ENCODE data around the gene POLRMT. TPM values are rescaled to one million over a fixed set of nuclear protein-coding genes. Genes with fewer than 3 reads are reported as not detected.

Gene POLRMT
- total RNA-seq, 3 donors from 2014 or later = 110 to 123 (median 119) TPM

- no peak for ATAC-seq
- DNase-seq = no peak
- Mint-ChIP-seq H3K4me1 (ENCODE audit: low read depth) (no peaks in the 10 kb centered on the region), H3K36me3 (ENCODE audit: insufficient read depth) (no peaks in the 10 kb centered on the region), H3K4me3 (no peak overlapping the region), H3K27me3 (ENCODE audit: low read depth) (peaks cover 10% of the 10 kb centered on the region), H3K9me3 (no peaks in the 10 kb centered on the region)
These were observed 37.7 kb downstream of the POLRMT start for GRCh38 chr19:595326-596262.

GRCh38 chr19:594265-594870, 39.0 kb downstream of the POLRMT start:
- Mint-ChIP-seq H3K36me3 (ENCODE audit: insufficient read depth) (no peaks in the 10 kb centered on the region), H3K27me3 (ENCODE audit: low read depth) (peaks cover 12% of the 10 kb centered on the region), H3K4me3 (no peak overlapping the region), H3K4me1 (ENCODE audit: low read depth) (no peaks in the 10 kb centered on the region), H3K9me3 (no peaks in the 10 kb centered on the region)
- no peak for DNase-seq
- ATAC-seq = peak in 1 of 2 donors; percentile 3

GRCh38 chr19:593505-593904, 39.8 kb downstream of the POLRMT start:
- Mint-ChIP-seq H3K27me3 (ENCODE audit: low read depth) (peaks cover 14% of the 10 kb centered on the region), H3K36me3 (ENCODE audit: insufficient read depth) (no peaks in the 10 kb centered on the region), H3K4me1 (ENCODE audit: low read depth) (peaks cover 2% of the 10 kb centered on the region), H3K4me3 (no peak overlapping the region), H3K9me3 (no peaks in the 10 kb centered on the region)
- no peak for DNase-seq
- no peak for ATAC-seq

- peaks cover 2% of the 10 kb centered on the region for H3K4me1 Mint-ChIP-seq (ENCODE audit: low read depth)
- H3K4me3 Mint-ChIP-seq = no peak overlapping the region
- H3K36me3 Mint-ChIP-seq (ENCODE audit: insufficient read depth) = no peaks in the 10 kb centered on the region
- no peak for ATAC-seq
- no peaks in the 10 kb centered on the region for H3K9me3 Mint-ChIP-seq
- peaks cover 16% of the 10 kb centered on the region for H3K27me3 Mint-ChIP-seq (ENCODE audit: low read depth)
- no peak for DNase-seq
These were observed 40.3 kb downstream of the POLRMT start for GRCh38 chr19:593055-593454.

GRCh38 chr19:592101-592500, 41.2 kb downstream of the POLRMT start:
- DNase-seq (no peak), ATAC-seq (no peak)
- H3K4me3 Mint-ChIP-seq = no peak overlapping the region
- H3K27me3 Mint-ChIP-seq (ENCODE audit: low read depth) = peaks cover 17% of the 10 kb centered on the region
- no peaks in the 10 kb centered on the region for H3K36me3 Mint-ChIP-seq (ENCODE audit: insufficient read depth)
- no peaks in the 10 kb centered on the region for H3K9me3 Mint-ChIP-seq
- H3K4me1 Mint-ChIP-seq (ENCODE audit: low read depth) = peaks cover 4% of the 10 kb centered on the region

GRCh38 chr19:591099-591958, 42.0 kb downstream of the POLRMT start:
- H3K4me3 Mint-ChIP-seq = peak overlapping the region; percentile 13
- no peak for DNase-seq
- H3K9me3 Mint-ChIP-seq = no peaks in the 10 kb centered on the region
- ATAC-seq = no peak
- peaks cover 4% of the 10 kb centered on the region for H3K4me1 Mint-ChIP-seq (ENCODE audit: low read depth)
- H3K36me3 Mint-ChIP-seq (ENCODE audit: insufficient read depth) = no peaks in the 10 kb centered on the region
- H3K27me3 Mint-ChIP-seq (ENCODE audit: low read depth) = peaks cover 18% of the 10 kb centered on the region

GRCh38 chr19:590750-591098, 42.6 kb downstream of the POLRMT start:
- DNase-seq (no peak), ATAC-seq (no peak)
- H3K9me3 Mint-ChIP-seq = no peaks in the 10 kb centered on the region
- H3K36me3 Mint-ChIP-seq (ENCODE audit: insufficient read depth) = no peaks in the 10 kb centered on the region
- H3K4me3 Mint-ChIP-seq = no peak overlapping the region
- peaks cover 4% of the 10 kb centered on the region for H3K4me1 Mint-ChIP-seq (ENCODE audit: low read depth)
- peaks cover 24% of the 10 kb centered on the region for H3K27me3 Mint-ChIP-seq (ENCODE audit: low read depth)

- H3K9me3 Mint-ChIP-seq = no peaks in the 10 kb centered on the region
- H3K4me1 Mint-ChIP-seq (ENCODE audit: low read depth) = peaks cover 4% of the 10 kb centered on the region
These were observed 43.0 kb downstream of the POLRMT start for GRCh38 chr19:590396-590745.

GRCh38 chr19:589693-590395, 43.5 kb downstream of the POLRMT start, which contains the start of gene HCN2:
Gene HCN2 (plus strand): TSS chr19:589881. CDS start chr19:589946, 65 bp downstream.
- DNase-seq = no peak
- Mint-ChIP-seq H3K9me3 (no peaks in the 10 kb centered on the region), H3K4me1 (ENCODE audit: low read depth) (peaks cover 4% of the 10 kb centered on the region), H3K36me3 (ENCODE audit: insufficient read depth) (no peaks in the 10 kb centered on the region), H3K4me3 (no peak within 1 kb of the TSS), H3K27me3 (ENCODE audit: low read depth) (peaks cover 25% of the 10 kb centered on the region)
- peak in 1 of 2 donors; percentile 3 for ATAC-seq

More at GRCh38 chr19:590396-590745, 43.0 kb downstream of the POLRMT start:
- DNase-seq (no peak), ATAC-seq (peak; percentile 24 to 36)
- H3K27me3 Mint-ChIP-seq (ENCODE audit: low read depth) = peaks cover 25% of the 10 kb centered on the region
- no peak overlapping the region for H3K4me3 Mint-ChIP-seq
- H3K36me3 Mint-ChIP-seq (ENCODE audit: insufficient read depth) = no peaks in the 10 kb centered on the region

- no peaks in the 10 kb centered on the region for H3K36me3 Mint-ChIP-seq (ENCODE audit: insufficient read depth)
- H3K4me1 Mint-ChIP-seq (ENCODE audit: low read depth) = peaks cover 4% of the 10 kb centered on the region
- peaks cover 25% of the 10 kb centered on the region for H3K27me3 Mint-ChIP-seq (ENCODE audit: low read depth)
- no peak overlapping the region for H3K4me3 Mint-ChIP-seq
- peak; percentile 7 to 11 for ATAC-seq
- H3K9me3 Mint-ChIP-seq = no peaks in the 10 kb centered on the region
- no peak for DNase-seq
These were observed 44.3 kb downstream of the POLRMT start for GRCh38 chr19:588741-589692.

- peak overlapping the region; percentile 16 for H3K4me3 Mint-ChIP-seq
- no peaks in the 10 kb centered on the region for H3K36me3 Mint-ChIP-seq (ENCODE audit: insufficient read depth)
- no peaks in the 10 kb centered on the region for H3K9me3 Mint-ChIP-seq
- H3K4me1 Mint-ChIP-seq (ENCODE audit: low read depth) = peaks cover 6% of the 10 kb centered on the region
- ATAC-seq = peak; percentile 67 to 68
- H3K27me3 Mint-ChIP-seq (ENCODE audit: low read depth) = peaks cover 27% of the 10 kb centered on the region
- DNase-seq = peak; percentile 49
These were observed 45.1 kb downstream of the POLRMT start for GRCh38 chr19:588093-588740.

- peaks cover 18% of the 10 kb centered on the region for H3K27me3 Mint-ChIP-seq (ENCODE audit: low read depth)
- no peak overlapping the region for H3K4me3 Mint-ChIP-seq
- no peaks in the 10 kb centered on the region for H3K9me3 Mint-ChIP-seq
- H3K4me1 Mint-ChIP-seq (ENCODE audit: low read depth) = peaks cover 6% of the 10 kb centered on the region
- DNase-seq = no peak
- H3K36me3 Mint-ChIP-seq (ENCODE audit: insufficient read depth) = no peaks in the 10 kb centered on the region
- no peak for ATAC-seq
These were observed 47.7 kb downstream of the POLRMT start for GRCh38 chr19:585551-586110.
